CD4-positive, CD25-positive, alpha-beta regulatory T cell (primary cell): ENCODE results near the gene BAZ2A. TPM values are rescaled to one million over a fixed set of nuclear protein-coding genes. Genes with fewer than 3 reads are reported as not detected.

Experiments
- ATAC-seq, 2 donors: fragments of 150-1000 bp; cut with Tn5 transposase; one replicate each; pipeline ENCODE4 v1.10.0; 2021; ENCODE audit warnings: low read depth in 2 of 2, moderate number of reproducible peaks in 2 of 2, moderate library complexity in 1 of 2
- DNase-seq, 3 donors: peaks; one replicate each; pipeline versions ENCODE4 v3.0.0 to v3.0.0-alpha.2; 2012 to 2022; ENCODE audit warnings: mixed read lengths in 1 of 3
- H3K27ac ChIP-seq: one replicate; pipeline ENCODE4 v1.7.0; 2013; ENCODE audit warnings: mild to moderate bottlenecking, low read length; ENCODE audit not compliant: insufficient read depth, poor library complexity, severe bottlenecking
- H3K27me3 ChIP-seq: one replicate; pipeline ENCODE4 v1.7.0; 2013; ENCODE audit warnings: low read length; ENCODE audit not compliant: control insufficient read depth, insufficient read depth
- H3K36me3 ChIP-seq: one replicate; pipeline ENCODE4 v1.7.0; 2013; ENCODE audit warnings: mild to moderate bottlenecking, low read length, moderate library complexity; ENCODE audit not compliant: control insufficient read depth, insufficient read depth
- H3K4me1 ChIP-seq: 2 replicates; pipeline ENCODE4 v1.7.0; 2013; ENCODE audit warnings: mild to moderate bottlenecking, low read length; ENCODE audit not compliant: insufficient read depth, control insufficient read depth, poor library complexity, severe bottlenecking
- H3K4me3 ChIP-seq: one replicate; pipeline ENCODE4 v1.7.0; 2013; ENCODE audit warnings: low read depth, mild to moderate bottlenecking, low read length, moderate library complexity
- H3K9me3 ChIP-seq, 2 experiments: 1 replicate in 1 of 2; 2 replicates in 1 of 2; pipeline ENCODE4 v1.7.0; 2013; ENCODE audit warnings: low read length in 2 of 2, mild to moderate bottlenecking in 1 of 2, moderate library complexity in 1 of 2; ENCODE audit not compliant: control insufficient read depth in 2 of 2
- H3K27ac Mint-ChIP-seq, 3 donors: one replicate each; pipeline ENCODE4 v1.8.0; 2020 to 2022; ENCODE audit warnings: mild to moderate bottlenecking in 3 of 3, mixed read lengths in 3 of 3, moderate library complexity in 2 of 3
- H3K27me3 Mint-ChIP-seq: one replicate; pipeline ENCODE4 v1.8.0; 2022; ENCODE audit warnings: mild to moderate bottlenecking, mixed read lengths
- H3K36me3 Mint-ChIP-seq: one replicate; pipeline ENCODE4 v1.8.0; 2020; ENCODE audit warnings: mixed read lengths
- H3K4me1 Mint-ChIP-seq, 4 donors: one replicate each; pipeline ENCODE4 v1.8.0; 2020 to 2022; ENCODE audit warnings: mixed read lengths in 4 of 4, mild to moderate bottlenecking in 1 of 4
- H3K4me3 Mint-ChIP-seq, 4 donors: one replicate each; pipeline ENCODE4 v1.8.0; 2020 to 2022; ENCODE audit warnings: mild to moderate bottlenecking in 4 of 4, mixed read lengths in 4 of 4, moderate library complexity in 3 of 4
- H3K9me3 Mint-ChIP-seq, 7 donors: one replicate each; pipeline ENCODE4 v1.8.0; 2020 to 2022; ENCODE audit warnings: mixed read lengths in 7 of 7, mild to moderate bottlenecking in 3 of 7, moderate library complexity in 2 of 7
- polyA plus RNA-seq, 4 donors: library from polyadenylated mRNA; unstranded; fragments of 300-500 nt; fragmentation: Illumina TruSeq; gene quantifications; one replicate each; pipeline ENCODE4 v1.2.3, GENCODE V29; 2021
- total RNA-seq: library from RNA; stranded (reverse); gene quantifications from one replicate; pipeline ENCODE4 v1.2.3, GENCODE V29; 2022

Gene BAZ2A
- total and polyA plus RNA-seq, 5 donors from 2014 or later = 22.2 to 237 (median 22.7) TPM

- DNase-seq = no peak
- Histone ChIP-seq H3K27me3 (no peaks in the 10 kb centered on the region), H3K36me3 (peaks cover 10% of the 10 kb centered on the region), H3K27ac (no peak overlapping the region), H3K4me1 (no peaks in the 10 kb centered on the region), H3K4me3 (no peak overlapping the region), H3K9me3 (no peaks in the 10 kb centered on the region)
- Mint-ChIP-seq H3K27me3 (no peaks in the 10 kb centered on the region), H3K4me1 (peaks cover 0 to 6% (median 0%) of the 10 kb centered on the region in 4 donors), H3K4me3 (no peak overlapping the region), H3K9me3 (no peaks in the 10 kb centered on the region), H3K27ac (no peak overlapping the region), H3K36me3 (peaks cover 5% of the 10 kb centered on the region)
- no peak for ATAC-seq
Measured at GRCh38 chr12:56591961-56592360, 38.2 kb downstream of the BAZ2A start.

GRCh38 chr12:56591126-56591525, 39.0 kb downstream of the BAZ2A start:
- Histone ChIP-seq H3K27me3 (no peaks in the 10 kb centered on the region), H3K27ac (no peak overlapping the region), H3K36me3 (peaks cover 4% of the 10 kb centered on the region), H3K4me3 (no peak overlapping the region), H3K9me3 (no peaks in the 10 kb centered on the region), H3K4me1 (no peaks in the 10 kb centered on the region)
- Mint-ChIP-seq H3K9me3 (no peaks in the 10 kb centered on the region), H3K36me3 (peaks cover 3% of the 10 kb centered on the region), H3K4me3 (no peak overlapping the region), H3K27me3 (no peaks in the 10 kb centered on the region), H3K27ac (peak overlapping the region in 1 of 3 donors; percentile 40), H3K4me1 (peaks cover 0 to 6% (median 0%) of the 10 kb centered on the region in 4 donors)
- DNase-seq = no peak
- ATAC-seq = no peak

GRCh38 chr12:56590237-56590830, 39.8 kb downstream of the BAZ2A start:
- Histone ChIP-seq H3K9me3 (no peaks in the 10 kb centered on the region), H3K36me3 (no peaks in the 10 kb centered on the region), H3K4me3 (no peak overlapping the region), H3K4me1 (no peaks in the 10 kb centered on the region), H3K27ac (no peak overlapping the region), H3K27me3 (no peaks in the 10 kb centered on the region)
- Mint-ChIP-seq H3K4me1 (peaks cover 0 to 6% (median under 1%) of the 10 kb centered on the region in 4 donors), H3K36me3 (peaks cover 3% of the 10 kb centered on the region), H3K9me3 (no peaks in the 10 kb centered on the region), H3K27ac (no peak overlapping the region), H3K4me3 (no peak overlapping the region), H3K27me3 (no peaks in the 10 kb centered on the region)
- ATAC-seq (peak; percentile 55 to 60), DNase-seq (peak in 1 of 3 donors; percentile 48)

- H3K36me3 ChIP-seq = no peaks in the 10 kb centered on the region
- no peaks in the 10 kb centered on the region for H3K4me1 ChIP-seq
- Mint-ChIP-seq H3K4me3 (no peak overlapping the region), H3K27ac (no peak overlapping the region), H3K27me3 (no peaks in the 10 kb centered on the region), H3K9me3 (no peaks in the 10 kb centered on the region), H3K36me3 (peaks cover 3% of the 10 kb centered on the region), H3K4me1 (peaks cover 0 to 6% (median 3%) of the 10 kb centered on the region in 4 donors)
- ATAC-seq (no peak), DNase-seq (no peak)
- H3K27me3 ChIP-seq = no peaks in the 10 kb centered on the region
- H3K9me3 ChIP-seq = no peaks in the 10 kb centered on the region
- H3K4me3 ChIP-seq = no peak overlapping the region
- no peak overlapping the region for H3K27ac ChIP-seq
Measured at GRCh38 chr12:56589783-56590182, 40.3 kb downstream of the BAZ2A start.

- peaks cover 15% of the 10 kb centered on the region for H3K4me1 ChIP-seq
- Mint-ChIP-seq H3K4me3 (no peak overlapping the region), H3K36me3 (no peaks in the 10 kb centered on the region), H3K4me1 (peaks cover 7 to 18% (median 16%) of the 10 kb centered on the region in 4 donors), H3K27me3 (no peaks in the 10 kb centered on the region), H3K9me3 (no peaks in the 10 kb centered on the region), H3K27ac (no peak overlapping the region)
- no peak for ATAC-seq
- H3K27me3 ChIP-seq = no peaks in the 10 kb centered on the region
- H3K36me3 ChIP-seq = no peaks in the 10 kb centered on the region
- H3K4me3 ChIP-seq = no peak overlapping the region
- no peak overlapping the region for H3K27ac ChIP-seq
- no peaks in the 10 kb centered on the region for H3K9me3 ChIP-seq
- DNase-seq = no peak
Measured at GRCh38 chr12:56585098-56585497, 45.0 kb downstream of the BAZ2A start.

GRCh38 chr12:56581418-56582145, 48.5 kb downstream of the BAZ2A start:
- peak overlapping the region; percentile 5 for H3K27ac ChIP-seq
- H3K27me3 Mint-ChIP-seq = no peaks in the 10 kb centered on the region
- DNase-seq = peak in 1 of 3 donors; percentile 71

GRCh38 chr12:56578983-56579546, 51.1 kb downstream of the BAZ2A start:
- Histone ChIP-seq H3K27me3 (no peaks in the 10 kb centered on the region), H3K36me3 (no peaks in the 10 kb centered on the region), H3K9me3 (no peaks in the 10 kb centered on the region), H3K4me3 (no peak overlapping the region), H3K4me1 (peaks cover 15% of the 10 kb centered on the region), H3K27ac (no peak overlapping the region)
- H3K36me3 Mint-ChIP-seq = no peaks in the 10 kb centered on the region
- H3K4me1 Mint-ChIP-seq = peaks cover 7 to 17% (median 14%) of the 10 kb centered on the region in 4 donors
- DNase-seq = no peak
- no peak overlapping the region for H3K4me3 Mint-ChIP-seq
- no peaks in the 10 kb centered on the region for H3K27me3 Mint-ChIP-seq
- H3K9me3 Mint-ChIP-seq = no peaks in the 10 kb centered on the region
- ATAC-seq = no peak
- H3K27ac Mint-ChIP-seq = no peak overlapping the region

More at GRCh38 chr12:56581418-56582145, 48.5 kb downstream of the BAZ2A start:
- H3K9me3 Mint-ChIP-seq = no peaks in the 10 kb centered on the region
- peak overlapping the region; percentile 0 for H3K4me3 ChIP-seq
- ATAC-seq = peak; percentile 88 to 91
- no peaks in the 10 kb centered on the region for H3K36me3 Mint-ChIP-seq
- no peaks in the 10 kb centered on the region for H3K9me3 ChIP-seq
- no peaks in the 10 kb centered on the region for H3K27me3 ChIP-seq
- H3K4me1 ChIP-seq = peaks cover 15% of the 10 kb centered on the region
- H3K36me3 ChIP-seq = no peaks in the 10 kb centered on the region
- no peak overlapping the region for H3K4me3 Mint-ChIP-seq
- H3K4me1 Mint-ChIP-seq = peaks cover 7 to 18% (median 16%) of the 10 kb centered on the region in 4 donors
- peak overlapping the region; percentile 12 to 82 (median 82) for H3K27ac Mint-ChIP-seq
